Fibroblast of the conjunctiva (primary cell): Measurements from ENCODE around the gene TAX1BP1.
"Not testable (repeated sequence)": the region's sequence is repeated elsewhere in the genome, so short reads cannot be mapped to it uniquely, and the experiment has no call there.

Experiments
- DNase-seq: peaks from one replicate; pipeline ENCODE4 v3.0.0-alpha.2; 2010; ENCODE audit warnings: low read depth

Gene TAX1BP1

DNA sequence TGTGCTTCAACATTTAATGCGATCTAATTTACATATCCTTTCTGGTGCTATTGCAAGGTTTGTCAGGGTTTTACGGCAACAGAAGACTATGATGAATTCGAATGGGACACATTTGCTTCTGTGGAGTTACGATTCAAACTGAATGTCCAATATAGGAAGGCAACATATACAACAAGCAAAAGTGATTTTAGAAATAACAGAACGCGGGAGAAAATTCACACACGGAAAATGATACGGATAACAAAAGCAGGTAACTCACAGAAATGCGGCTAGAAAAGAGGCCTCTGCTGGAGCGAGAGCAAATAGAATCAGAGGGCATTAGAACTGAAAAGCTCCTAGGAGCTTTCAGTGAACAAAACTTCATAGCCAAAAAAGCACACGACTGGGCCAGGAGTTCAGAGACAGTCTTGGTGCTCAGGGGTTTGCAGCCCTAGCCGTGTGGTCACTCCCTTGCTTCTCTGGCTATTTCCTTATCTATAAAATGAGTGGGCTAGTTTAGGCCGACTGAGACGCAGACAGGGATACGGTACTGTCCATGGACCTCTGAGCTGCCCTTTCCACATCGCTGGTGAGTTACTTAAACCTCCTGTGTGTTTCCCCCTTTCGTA is 557 bp upstream of the TAX1BP1 start:
- no peak for DNase-seq

DNA sequence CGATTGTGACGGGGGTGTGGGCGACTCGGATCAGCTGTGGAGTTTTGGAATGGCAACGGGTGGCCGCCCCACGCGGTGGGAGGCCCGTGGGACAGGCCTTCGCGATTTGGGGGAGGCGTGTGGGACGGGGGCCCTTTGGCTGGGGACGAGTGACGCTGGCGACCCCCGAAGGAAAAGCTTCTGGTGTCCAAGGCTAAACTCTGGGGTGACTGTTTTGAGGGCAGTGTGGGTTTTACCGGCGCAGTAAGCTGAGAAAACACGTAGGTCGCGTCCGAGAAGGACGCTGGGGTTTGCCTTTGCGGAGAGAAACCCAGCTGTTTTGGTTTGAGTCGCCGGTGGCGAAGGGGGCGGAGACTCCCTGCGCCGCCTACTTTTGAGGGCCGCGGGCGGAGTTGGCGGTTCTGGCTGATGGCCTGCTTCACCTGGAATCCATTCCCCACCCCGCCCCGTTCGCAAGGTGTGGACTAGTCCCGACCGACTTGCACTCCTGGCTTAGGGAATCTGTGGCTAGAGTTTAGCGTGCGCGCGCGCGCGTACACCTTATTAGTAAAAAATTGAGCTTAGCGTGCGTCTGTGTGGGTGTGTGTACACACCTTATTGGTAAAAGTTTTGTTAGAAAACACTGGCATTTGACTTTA is 606 bp downstream of the TAX1BP1 start:
- peak; percentile 30 for DNase-seq

DNA sequence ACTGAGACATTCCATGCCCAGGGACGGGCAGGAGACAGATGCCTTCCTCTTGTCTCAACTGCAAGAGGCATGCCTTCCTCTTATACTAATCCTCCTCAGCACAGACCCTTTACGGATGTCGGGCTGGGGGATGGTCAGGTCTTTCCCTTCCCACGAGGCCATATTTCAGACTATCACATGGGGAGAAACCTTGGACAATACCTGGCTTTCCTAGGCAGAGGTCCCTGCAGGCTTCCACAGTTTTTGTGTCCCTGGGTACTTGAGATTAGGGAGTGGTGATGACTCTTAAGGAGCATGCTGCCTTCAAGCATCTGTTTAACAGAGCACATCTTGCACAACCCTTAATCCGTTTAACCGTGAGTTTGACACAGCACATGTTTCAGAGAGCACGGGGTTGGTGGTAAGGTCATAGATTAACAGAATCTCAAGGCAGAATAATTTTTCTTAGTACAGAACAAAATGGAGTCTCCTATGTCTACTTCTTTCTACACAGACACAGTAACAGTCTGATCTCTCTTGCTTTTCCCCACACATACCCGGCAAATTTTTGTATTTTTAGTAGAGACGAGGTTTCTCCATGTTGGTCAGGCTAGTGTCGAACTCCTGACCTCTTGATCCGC is 2.2 kb downstream of the TAX1BP1 start:
- DNase-seq = not testable (repeated sequence)

DNA sequence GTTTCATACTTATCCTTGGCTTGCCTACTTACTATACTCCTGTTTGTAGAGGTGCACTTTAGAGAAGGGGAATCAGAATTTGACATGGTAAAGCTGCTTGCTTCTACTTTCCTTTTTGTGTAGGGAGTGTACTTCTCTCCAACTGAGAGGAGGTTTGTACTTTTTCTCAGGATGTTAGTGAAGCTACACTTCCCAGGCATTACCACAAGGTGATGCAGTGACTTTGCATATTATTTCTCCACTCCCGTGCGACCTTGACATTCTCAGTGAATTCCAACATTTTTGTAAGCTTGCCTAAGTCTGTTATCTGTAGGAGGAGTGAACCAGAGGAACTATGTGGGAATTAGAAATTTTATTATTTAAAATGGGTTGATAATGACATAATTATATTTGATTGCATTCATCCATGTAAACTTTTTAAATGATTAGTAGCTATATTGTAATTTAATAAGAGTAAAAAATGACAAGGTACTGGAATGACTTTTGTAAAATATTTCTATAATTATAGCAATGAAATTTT is 5.2 kb downstream of the TAX1BP1 start:
- no peak for DNase-seq

DNA sequence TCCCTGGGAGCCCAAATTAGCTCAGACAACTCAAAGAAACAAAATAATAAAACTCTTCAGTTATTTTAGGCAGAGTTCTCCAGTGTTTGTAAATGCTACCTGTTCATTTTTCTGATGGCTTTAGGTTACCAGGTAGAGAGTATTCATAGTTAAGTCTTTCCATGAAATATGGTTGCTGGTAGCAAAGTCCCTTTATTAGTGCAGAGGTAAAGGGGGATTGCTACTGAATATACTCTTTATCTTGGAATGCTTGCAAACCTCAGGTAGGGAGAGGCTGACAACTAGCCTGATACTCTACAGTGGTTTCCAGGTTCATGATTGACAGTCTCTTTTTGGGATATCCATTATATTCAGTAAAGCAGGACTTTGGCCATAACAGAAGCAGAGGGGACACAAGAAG is 6.5 kb downstream of the TAX1BP1 start:
- DNase-seq = no peak

DNA sequence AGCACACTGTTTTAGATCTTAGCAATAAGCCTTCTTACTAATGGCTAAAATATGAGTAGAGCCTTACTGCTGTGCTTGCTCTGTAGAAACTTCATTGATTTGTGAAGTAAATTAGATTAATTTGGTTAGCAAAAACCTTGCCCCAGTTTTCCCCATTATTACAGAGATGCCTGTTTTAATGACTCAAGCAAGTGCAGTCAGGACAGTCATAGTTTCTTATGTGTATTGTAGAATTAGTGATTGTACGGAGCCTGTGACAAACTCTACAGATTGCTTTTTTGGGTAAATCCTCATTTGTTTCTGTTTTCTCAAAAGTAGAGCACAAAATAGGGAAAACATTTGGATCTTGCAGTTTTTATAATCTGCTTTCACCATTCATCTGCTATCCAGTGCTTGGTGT is 7.0 kb downstream of the TAX1BP1 start:
- DNase-seq = no peak

DNA sequence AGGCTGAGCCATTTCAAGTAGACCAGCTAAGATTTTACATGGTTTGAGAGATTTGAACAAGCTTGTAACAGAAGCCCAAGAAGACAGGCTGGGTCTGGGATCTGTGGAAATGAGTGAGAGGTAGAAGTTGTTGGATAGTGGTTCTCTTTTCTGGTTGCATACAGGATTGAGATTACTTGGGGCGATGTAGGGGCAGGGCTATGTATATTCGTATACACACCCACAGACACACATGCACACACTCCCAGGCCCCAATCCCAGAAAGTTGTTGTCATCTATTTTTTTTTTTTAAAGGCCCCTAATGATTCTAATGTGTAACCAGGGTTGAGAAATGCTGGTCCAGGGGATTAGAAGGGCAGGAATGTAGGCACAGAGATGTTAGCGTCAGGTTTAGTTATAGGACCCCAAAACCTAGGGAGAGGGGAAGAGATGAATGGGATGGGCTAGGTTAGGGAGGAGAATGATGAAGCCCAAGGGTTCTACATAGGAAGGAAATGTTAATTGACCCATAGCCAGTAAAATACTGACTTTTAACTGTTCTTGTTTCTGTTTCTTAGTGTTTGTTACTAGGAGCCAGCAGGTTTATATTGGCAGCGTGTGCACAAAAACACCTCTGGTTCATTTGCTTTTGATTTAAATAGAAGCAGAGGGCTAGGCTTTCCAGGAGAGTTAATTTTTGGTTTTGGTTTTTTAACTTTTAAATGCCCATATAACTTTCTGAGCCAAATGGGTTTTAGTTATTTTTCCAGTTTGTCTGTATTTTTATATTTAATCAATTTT is 7.8 kb downstream of the TAX1BP1 start:
- DNase-seq = no peak

DNA sequence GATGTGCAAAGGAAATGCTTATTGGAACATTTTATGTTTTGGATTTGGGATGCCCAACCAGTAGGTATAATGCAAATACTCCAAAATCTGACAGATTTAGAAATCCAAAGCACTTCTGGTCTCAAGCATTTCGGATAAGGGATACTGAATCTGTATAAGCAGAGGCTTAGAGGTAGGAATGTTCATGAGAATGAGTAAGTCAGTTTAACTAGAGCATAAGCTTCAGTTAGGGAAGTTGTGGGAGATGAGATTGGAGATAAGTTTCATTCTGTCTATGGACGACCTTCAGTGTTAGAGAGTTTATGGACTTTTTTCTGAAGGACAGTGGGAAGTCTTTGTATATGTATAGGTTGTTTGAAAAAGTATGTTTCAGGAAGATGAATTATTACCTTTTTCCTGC is 10.4 kb downstream of the TAX1BP1 start:
- no peak for DNase-seq

DNA sequence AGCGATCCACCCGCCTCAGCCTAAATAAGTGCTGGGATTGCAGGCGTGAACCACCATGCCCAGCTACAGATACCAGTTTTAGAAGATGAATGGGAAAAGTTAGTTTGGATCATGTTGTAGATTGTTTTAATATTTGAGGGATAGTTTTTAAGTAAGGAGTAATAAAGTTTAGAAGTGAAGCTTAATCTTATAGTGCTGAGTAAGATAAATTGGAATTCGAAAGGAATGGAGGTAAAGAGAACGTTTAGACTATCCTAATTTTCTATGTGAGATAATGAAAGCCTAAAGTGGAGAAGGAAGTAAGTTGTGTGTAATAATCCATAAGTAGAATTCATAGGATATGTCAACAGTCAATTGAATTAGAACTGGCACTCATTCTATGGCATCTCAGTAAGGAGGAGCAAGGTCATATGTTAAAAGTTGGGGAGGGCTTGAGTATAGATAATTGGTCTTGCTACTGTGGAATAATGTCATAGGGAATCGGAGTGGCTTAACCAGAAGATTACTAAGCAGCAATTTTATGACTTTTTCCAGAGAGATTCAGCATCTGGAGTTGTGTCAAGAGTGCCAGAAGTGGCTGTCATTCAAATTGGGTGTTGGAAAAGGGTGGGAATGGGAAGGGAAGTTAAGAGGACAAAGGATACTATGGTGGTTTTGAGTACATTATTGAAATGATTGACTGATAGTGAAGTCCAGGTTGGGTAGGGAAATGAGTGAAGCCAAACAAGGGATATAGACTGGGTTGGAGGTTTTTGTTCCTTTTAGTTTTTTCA is 12.1 kb downstream of the TAX1BP1 start:
- no peak for DNase-seq

DNA sequence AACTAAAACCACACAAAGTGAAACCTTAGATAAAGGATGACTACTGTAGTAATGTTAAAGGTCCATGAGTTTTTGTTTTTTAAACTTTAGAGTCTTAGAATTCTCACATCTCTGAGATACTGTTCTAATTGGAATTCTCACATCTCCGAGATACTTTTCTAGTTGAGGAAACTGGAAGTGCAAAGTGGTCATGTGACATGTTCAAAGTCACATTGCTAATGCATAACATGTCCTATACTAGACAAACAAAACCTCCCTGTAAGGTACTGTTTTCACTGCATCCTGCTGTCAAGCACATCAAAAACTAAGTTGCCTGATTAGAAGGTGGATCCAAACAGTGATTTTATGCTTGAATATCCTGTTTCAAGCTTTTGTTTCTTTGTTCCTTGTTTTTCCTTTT is 13.9 kb downstream of the TAX1BP1 start:
- no peak for DNase-seq

DNA sequence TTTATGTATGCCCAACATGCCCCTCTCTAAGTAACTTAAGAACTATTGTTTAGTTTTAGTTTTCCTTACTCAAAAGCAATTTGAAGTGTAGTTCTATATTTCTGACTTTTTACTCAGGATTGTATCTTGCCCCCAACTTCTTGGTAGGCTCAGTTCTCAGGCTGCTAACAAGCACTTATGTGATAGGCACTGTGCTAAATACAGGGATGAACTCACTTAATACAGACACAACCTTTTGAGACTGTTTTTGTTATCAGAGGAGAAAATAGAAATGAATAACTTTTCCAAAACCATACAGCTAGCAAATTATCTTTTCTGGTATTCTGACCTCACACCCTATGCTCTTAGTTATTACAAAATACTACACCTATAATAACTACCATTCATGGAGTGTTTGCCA is 16.3 kb downstream of the TAX1BP1 start:
- no peak for DNase-seq

DNA sequence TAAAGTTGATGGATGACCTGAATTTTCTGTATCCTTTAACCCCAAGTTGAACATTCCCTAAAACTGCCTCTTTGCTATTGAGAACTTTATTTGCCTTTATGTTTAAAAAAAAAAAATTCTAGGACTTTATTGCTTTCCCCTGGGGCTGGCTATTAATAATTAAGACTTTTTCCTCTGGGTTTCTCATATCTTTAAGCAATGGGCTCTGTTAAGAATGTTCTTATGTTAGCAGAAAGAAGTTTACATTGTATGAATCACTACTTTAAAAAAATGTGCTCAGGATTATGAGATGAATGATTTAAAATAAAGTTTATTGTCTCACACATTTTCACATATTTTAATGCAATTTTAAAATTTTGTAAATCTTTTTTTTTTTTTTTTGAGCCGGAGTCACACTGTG is 19.5 kb downstream of the TAX1BP1 start:
- DNase-seq = no peak

DNA sequence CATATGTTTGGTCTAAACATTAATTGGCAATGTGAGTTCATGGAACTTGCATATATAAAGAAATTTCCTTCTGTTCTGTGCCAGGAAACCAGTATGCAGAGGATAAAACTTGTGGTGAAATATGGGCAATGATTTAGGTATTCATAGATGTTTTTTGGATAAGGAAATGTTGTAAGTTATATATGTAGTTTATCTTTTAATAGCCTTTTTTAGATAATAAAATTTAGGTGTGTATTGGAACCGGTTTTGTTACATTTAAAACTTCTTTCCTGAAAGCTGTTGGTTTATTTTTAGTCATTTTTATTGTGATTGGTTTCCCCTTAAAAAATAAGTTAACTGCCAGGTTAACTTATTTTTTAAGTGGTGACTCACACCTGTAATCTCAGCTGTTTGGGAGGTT is 22.1 kb downstream of the TAX1BP1 start:
- no peak for DNase-seq

DNA sequence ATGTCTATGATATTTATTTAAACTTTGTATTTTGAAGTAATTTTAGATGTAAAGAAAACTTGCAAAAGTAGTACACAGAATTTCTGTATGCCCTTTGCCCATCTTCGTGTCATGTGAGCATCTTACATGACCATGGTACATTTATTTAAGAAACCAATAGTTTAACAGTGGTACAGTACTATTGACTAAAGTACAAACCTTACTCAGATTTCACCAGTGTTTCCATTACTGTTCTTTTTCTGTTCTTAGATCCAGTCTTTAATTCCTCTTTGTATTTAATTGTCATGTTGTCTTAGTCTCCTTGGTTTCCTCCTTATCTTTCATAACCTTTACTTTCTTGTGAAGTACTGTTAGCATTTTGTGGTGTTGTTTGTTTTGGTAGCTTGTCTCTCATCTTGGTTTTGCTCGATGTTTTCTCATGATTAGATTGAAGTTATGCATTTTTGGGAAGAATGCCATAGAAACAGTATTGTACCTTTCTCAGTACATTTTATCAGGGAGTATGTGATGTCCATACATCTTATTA is 24.1 kb downstream of the TAX1BP1 start:
- DNase-seq = no peak

DNA sequence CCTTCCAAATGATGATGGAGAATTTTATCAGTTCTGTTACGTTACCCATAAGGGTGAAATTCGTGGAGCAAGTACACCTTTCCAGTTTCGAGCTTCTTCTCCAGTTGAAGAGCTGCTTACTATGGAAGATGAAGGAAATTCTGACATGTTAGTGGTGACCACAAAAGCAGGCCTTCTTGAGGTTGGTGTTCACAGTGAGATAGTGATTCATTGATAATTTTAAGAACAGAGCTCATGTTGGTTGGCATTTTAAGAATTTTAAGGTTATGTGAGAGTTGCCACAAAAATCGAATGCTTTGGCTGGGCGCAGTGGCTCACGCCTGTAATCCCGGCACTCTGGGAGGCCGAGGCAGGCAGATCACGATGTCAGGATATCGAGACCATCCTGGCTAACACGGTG is 25.9 kb downstream of the TAX1BP1 start:
- no peak for DNase-seq

DNA sequence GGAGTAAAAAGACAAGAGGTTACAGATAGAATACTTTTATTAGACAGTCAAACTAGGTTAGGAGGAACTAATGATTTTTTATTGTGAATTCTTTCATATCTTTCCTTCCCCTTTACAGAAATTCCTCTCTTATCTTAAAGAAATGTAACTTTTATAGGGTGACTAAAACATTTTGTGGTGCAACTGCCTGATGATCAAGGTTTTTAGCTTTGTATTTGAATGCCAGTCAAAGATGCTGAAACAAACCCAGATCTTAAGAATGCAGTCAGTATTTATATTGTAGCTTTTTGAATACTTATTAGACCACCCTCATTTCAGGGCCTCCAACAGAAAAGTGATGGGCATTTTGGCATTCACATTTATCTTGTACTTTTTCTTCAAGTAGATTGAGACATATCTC is 27.4 kb downstream of the TAX1BP1 start:
- no peak for DNase-seq

DNA sequence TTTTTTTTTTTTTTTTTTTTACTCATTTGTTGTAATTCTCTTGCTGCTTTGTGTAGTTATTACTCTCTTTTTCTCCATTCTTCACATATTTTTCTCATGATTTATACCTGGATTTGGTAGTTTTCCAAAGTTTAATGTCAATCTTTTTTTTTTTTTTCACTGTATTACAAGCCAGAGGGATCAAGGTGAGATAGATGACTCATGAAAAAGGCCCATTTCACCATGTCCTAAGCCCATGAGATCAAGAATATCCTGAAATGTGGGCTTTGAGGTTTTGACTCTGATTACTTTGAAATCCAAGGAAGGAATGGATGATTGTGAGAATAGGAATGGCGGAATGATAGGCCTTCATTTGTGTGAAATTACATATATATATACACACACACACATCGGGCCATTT is 31.1 kb downstream of the TAX1BP1 start:
- no peak for DNase-seq

DNA sequence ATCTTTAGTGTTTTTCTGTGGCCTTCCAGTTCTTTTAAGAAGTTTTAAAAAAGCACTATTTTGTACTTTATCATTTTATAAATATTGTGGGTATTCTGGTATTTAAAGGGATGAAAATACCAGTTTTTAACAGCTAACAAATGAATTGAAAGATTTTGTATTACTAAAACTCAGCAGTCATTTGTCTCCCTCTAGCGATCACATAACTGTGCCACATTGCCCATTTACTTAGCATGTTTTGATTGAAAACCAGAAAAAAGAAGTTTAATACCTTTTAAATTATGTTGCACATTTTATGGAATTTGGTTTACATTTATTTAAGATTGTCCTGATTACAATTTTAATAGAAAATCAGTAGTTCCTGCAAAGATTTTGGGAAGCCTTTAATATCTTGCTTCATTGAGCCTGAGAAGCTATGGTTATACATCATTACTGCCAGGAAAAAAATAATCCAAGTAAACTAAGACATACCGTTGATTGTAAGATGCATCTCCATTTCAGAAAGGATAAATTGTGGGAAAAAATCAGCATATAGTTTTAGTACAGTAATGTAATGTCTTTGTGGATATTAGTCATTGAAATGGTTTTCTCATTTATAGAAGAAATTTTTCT is 34.9 kb downstream of the TAX1BP1 start:
- peak; percentile 39 for DNase-seq

DNA sequence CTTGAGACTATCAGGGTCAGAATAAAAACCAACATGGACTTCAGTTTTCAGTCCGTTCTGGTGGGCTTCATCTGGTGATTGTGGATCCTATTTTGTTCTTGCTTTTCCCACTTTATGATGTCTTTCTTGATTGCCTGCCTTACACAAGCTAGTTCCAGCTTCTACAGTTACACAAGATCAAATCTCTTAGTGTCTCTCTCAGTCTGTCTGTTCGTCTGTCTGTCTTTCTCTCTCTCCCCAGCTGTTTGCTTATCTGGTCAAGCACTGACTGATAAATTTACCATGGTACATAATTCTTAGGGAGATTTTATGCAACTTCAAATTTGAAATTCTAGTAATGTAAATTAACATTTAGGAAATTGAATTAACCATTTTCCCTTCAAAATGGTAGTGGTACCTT is 35.8 kb downstream of the TAX1BP1 start:
- no peak for DNase-seq

DNA sequence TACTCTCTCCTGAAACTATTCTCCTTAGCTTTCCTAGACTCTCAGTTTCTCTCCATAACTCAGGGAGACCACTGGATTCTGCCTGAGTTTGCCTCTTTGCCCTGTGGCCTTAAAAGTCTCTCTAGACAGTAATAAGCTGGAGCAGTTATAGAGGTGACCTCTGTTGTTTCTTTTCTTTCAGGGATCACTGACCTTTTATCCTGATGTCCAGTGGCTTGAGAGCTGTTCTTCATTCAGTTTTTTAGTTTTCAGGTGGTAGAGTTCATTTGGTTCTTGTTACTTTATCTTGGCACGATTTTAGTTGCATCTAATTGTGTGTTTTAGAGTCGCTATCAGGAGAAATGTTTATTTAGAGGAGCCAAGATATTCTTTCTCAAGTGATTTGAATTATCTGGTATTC is 37.7 kb downstream of the TAX1BP1 start:
- DNase-seq = no peak

DNA sequence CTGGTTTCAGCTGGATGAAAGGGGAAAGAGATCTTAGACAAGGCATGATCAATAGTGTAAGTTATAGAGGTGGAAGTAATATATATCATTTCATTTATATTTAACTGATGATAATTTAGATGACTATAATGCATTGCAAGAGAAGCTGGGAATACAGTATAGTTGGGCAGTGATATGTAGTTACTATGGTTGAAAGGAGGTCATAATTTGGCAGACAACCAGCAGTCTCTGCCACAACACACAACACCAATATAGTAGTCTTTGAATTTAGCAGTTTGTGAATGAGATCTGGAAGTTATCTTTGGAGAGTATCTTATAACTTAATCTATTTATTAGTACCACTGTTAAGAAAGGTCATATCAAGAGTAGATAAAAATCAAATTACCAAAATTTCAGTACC is 39.9 kb downstream of the TAX1BP1 start:
- no peak for DNase-seq
